NCI-H2107 treated with DMSO at 0.1 percent for 48 hours (cell line): Measurements from ENCODE around the gene SIX1.

Experiments used
- DNase-seq: peaks from one replicate; lab custom pipeline; 2025; ENCODE audit not compliant: unreplicated experiment; lab: John Stamatoyannopoulos, UW

The SIX1 gene

GRCh38 chr14:60643141-60643462 is 6.2 kb downstream of the SIX1 start:
- DNase-seq = no peak

GRCh38 chr14:60642270-60643140 is 6.8 kb downstream of the SIX1 start:
- DNase-seq = no peak

GRCh38 chr14:60641742-60642269 is 7.5 kb downstream of the SIX1 start:
- DNase-seq = no peak

GRCh38 chr14:60640859-60641741 is 8.2 kb downstream of the SIX1 start:
- DNase-seq = peak; percentile 88

GRCh38 chr14:60639674-60640073 is 9.6 kb downstream of the SIX1 start:
- DNase-seq = no peak

- DNase-seq = peak; percentile 100
These were observed 11.6 kb downstream of the SIX1 start for GRCh38 chr14:60637479-60638315.

GRCh38 chr14:60636879-60637478 is 12.3 kb downstream of the SIX1 start:
- DNase-seq = peak; percentile 44

GRCh38 chr14:60634153-60634552 is 15.1 kb downstream of the SIX1 start:
- DNase-seq = no peak

GRCh38 chr14:60632777-60633176 is 16.5 kb downstream of the SIX1 start:
- peak; percentile 100 for DNase-seq

- peak; percentile 88 for DNase-seq
These were observed 17.0 kb downstream of the SIX1 start for GRCh38 chr14:60632257-60632656.

GRCh38 chr14:60631842-60632241 is 17.4 kb downstream of the SIX1 start:
- DNase-seq = no peak

- no peak for DNase-seq
These were observed 19.1 kb downstream of the SIX1 start for GRCh38 chr14:60630129-60630528.

- DNase-seq = no peak
These were observed 20.4 kb downstream of the SIX1 start for GRCh38 chr14:60628892-60629291.

- no peak for DNase-seq
These were observed 26.4 kb downstream of the SIX1 start for GRCh38 chr14:60622917-60623257.

- DNase-seq = no peak
These were observed 26.9 kb downstream of the SIX1 start for GRCh38 chr14:60622210-60622916.

- no peak for DNase-seq
These were observed 27.9 kb downstream of the SIX1 start for GRCh38 chr14:60621386-60621785.

- DNase-seq = peak; percentile 96
These were observed 31.0 kb downstream of the SIX1 start for GRCh38 chr14:60618241-60618640.

GRCh38 chr14:60616461-60616959 is 32.8 kb downstream of the SIX1 start:
- no peak for DNase-seq

- DNase-seq = no peak
These were observed 47.0 kb downstream of the SIX1 start for GRCh38 chr14:60602291-60602690.

GRCh38 chr14:60599727-60600126 is 49.5 kb downstream of the SIX1 start:
- no peak for DNase-seq
